NCI-H2196 treated with DMSO at 0.1 percent for 48 hours (cell line): ENCODE results near the gene HAUS5.
"Not testable (repeated sequence)": the region's sequence is repeated elsewhere in the genome, so short reads cannot be mapped to it uniquely, and the experiment has no call there.

ENCODE experiments used
- DNase-seq: peaks from one replicate; lab custom pipeline; 2025; ENCODE audit not compliant: unreplicated experiment; lab: John Stamatoyannopoulos, UW

Gene HAUS5

GRCh38 chr19:35641515-35642151, 29.1 kb downstream of the HAUS5 start, which contains the start of gene ETV2:
ETV2 (plus strand) TSS chr19:35641745; CDS start chr19:35642461, 716 bp downstream.
- no peak for DNase-seq

GRCh38 chr19:35642312-35642711, 29.8 kb downstream of the HAUS5 start:
- no peak for DNase-seq

DNA sequence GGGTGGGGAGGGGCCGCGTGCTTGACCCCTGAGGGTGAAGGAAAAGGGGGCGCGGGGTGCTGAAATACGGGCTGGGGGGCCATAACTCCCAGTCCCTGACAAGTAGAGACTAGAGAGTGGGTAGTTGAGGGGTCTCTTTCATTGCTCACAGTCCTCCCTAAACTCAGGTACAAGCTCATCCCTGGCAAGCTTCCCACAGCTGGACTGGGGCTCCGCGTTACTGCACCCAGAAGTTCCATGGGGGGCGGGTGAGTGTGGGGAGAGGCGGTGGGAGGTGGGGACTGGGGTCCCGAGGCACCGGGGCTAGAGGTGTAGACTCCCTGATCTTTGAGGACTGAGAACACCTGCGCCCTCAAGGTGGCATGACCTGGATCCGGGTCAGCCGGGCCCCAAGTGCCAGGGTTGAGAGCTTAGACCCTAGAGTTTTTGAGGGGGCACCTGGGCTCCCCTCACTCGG, 30.3 kb downstream of the HAUS5 start:
- DNase-seq, result no peak

DNA sequence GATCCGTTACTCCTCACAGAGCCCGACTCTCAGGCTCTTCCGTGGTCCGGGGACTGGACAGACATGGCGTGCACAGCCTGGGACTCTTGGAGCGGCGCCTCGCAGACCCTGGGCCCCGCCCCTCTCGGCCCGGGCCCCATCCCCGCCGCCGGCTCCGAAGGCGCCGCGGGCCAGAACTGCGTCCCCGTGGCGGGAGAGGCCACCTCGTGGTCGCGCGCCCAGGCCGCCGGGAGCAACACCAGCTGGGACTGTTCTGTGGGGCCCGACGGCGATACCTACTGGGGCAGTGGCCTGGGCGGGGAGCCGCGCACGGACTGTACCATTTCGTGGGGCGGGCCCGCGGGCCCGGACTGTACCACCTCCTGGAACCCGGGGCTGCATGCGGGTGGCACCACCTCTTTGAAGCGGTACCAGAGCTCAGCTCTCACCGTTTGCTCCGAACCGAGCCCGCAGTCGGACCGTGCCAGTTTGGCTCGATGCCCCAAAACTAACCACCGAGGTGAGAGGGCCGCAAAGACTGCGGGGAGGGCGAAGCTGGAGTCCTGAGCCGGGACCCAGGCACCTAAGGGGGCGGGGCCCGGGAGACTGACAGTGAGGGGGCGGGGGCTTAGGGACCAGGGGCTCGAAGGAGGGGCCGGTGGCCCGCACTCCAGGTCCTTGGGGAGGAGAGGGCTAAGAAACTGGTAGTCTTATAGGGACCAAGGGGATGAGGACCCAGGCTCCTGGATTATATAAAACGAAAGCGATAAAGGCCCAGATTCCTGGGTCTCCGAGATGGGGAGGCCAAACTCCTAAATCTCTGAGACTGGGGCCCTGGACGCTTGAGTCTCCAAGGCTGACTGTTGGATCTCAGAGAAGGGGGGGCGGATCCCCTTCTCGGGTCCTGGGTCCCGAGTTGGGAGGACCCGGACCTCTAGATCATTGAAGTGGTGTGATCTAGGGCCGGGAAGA, 31.0 kb downstream of the HAUS5 start:
- peak; percentile 80 for DNase-seq

- peak; percentile 97 for DNase-seq
These were observed 31.9 kb downstream of the HAUS5 start for GRCh38 chr19:35644206-35644986.

- DNase-seq, result peak; percentile 61
These were observed 32.6 kb downstream of the HAUS5 start for GRCh38 chr19:35644987-35645679.

- DNase-seq, result no peak
These were observed 33.4 kb downstream of the HAUS5 start for GRCh38 chr19:35645680-35646511.

- peak; percentile 97 for DNase-seq
These were observed 35.8 kb downstream of the HAUS5 start, which contains the start of gene COX6B1 for GRCh38 chr19:35648017-35648961. COX6B1 (plus strand) TSS chr19:35648323; CDS start chr19:35651244, 2,921 bp downstream.

DNA sequence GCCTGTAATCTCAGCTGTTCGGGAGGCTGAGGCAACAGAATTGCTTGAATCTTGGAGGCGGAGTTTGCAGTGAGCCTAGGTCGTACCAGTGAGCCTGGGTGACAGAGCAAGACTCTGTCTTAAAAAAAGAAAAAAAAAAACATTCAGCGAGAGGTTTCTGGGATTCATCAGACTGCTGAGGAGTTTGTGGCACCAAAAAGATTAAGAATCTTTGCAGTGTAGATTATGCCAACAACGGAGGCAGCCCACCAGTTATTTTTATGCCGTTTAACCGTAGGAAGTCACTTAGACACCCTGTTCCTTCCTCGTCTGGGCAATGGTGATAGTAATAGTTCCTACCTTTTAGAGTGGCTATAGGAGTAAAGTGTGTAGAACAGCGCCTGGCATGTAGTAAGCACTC, 38.0 kb downstream of the HAUS5 start:
- no peak for DNase-seq

DNA sequence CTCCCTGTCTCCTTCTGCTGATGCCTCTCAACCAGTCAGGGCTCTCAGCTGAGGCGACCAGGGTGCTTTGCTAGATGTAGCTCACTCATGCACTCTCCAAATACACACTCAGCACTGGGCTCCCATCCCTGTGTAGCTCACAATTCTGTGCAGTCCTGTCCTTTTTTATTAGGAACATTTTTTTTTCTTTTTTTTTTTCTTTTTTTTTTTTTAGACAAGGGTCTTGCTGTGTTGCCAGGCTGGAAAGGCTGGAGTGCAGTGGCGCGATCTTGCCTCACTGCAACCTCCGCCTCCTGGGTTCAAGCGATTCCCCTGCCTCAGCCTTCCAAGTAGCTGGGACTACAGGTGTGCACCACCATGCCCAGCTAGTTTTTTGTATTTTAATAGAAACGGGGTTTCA, 42.3 kb downstream of the HAUS5 start:
- DNase-seq, result not testable (repeated sequence)

DNA sequence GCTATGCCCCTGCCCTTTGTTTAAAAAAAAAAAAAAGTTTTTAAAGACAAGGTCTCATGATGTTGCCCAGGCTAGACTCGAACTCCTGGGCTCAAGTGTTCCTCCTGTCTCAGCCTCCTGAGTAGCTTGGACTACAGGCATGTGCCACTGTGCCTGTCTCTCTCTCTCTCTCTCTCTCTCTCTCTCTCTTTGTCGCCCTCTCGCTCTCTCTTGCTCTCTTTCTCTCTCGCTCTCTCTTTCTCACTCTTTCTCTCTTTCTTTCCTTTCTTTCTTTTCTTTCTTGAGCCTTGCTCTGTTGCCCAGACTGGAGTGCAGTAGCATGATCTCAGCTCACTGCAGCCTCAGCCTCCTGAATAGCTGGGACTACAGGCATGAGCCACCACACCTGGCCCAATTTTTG, 43.1 kb downstream of the HAUS5 start:
- no peak for DNase-seq

DNA sequence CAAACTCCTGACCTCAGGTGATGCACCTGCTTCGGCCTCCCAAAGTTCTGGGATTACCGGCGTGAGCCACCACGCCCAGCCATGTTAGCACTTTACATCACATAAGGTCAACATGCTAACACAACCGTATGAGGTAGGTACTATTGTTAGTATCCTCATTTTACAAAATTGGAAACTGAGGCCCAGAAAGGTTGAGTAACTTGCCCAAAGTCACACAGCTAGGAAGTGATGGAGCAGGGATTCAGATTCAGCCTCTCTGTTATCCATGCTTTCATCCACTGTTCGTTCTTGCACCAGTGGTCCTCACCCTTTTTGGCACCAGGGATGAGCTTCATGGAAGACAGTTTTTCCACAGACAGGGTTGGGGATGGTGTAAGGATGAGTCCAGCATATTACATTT, 44.2 kb downstream of the HAUS5 start:
- DNase-seq, result no peak

DNA sequence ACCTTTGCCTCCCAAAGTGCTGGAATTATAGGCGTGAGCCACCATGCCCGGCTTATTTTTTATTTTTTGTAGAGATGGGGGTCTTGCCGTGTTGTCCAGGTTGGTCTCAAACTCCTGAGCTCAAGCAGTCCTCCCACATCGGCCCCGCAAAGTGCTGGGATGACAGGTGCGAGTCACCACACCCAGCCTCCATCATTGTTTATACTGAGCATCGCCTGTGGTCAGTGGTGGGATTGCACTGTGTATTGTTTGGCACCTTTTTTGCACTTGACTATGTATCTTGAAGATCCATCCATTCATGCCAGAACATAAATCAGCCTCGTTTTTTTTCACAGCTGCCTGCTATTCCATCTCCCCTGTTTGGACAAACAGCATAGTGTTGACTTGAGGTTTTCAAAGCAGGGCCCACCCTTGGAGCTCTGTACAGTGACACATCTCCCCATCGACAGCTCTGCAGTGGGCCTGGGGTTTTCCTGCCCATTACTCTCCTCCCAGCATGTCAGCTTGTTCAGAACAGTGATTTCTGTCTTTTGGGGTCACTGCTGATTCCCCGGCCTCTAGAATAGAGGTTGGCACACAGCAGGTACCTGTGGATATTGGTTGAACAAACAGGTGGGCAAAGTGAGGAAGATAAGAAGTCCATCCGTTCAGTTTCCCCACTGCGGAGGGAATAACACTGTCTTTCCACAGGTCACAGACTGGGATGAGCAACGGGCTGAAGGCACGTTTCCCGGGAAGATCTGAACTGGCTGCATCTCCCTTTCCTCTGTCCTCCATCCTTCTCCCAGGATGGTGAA, 45.6 kb downstream of the HAUS5 start:
- no peak for DNase-seq

GRCh38 chr19:35661995-35662340, 49.4 kb downstream of the HAUS5 start:
- DNase-seq, result no peak

DNA sequence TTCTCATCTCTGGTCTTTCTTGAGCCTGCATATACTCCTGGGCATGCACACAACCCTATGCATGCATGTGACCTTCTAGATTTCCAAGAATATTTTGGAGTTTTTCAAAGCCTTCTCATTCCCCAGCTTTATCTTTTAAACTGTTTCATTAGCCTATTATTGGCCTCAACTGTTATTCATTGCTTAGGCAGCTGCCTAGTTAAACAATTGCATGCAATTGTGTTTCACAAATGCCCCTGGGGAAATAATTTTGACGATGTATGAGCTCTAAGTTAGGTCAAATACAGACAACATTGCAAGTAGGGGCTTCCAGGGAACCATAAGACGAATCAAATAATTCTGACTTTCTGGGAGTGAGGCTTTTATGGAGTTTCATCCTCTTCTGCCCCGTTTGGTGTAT, 51.4 kb downstream of the HAUS5 start:
- DNase-seq, result no peak

DNA sequence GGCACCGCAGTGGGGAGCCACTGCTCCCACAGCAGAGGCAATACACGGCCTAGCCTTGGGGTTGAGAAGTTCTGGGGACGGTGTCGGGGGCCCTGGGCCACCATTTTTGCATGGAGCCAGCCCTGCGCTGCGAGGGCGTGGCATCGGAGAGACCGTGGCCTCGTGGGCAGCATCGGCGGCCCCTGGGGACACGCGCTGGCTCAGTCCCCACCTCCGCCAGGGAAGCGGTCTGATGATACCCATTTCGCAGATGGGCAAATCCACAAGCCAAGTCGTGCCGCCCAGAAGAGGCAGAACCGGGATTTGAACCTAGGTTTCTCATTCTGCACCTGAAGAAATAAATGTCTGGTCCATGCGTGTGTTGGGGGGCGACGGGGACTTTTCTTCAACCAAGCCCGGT, 52.6 kb downstream of the HAUS5 start:
- DNase-seq, result no peak

- no peak for DNase-seq
These were observed 53.1 kb downstream of the HAUS5 start for GRCh38 chr19:35665604-35666003.
